ENCODE results near the gene KCNIP1.

GRCh38 chr5:170697031-170697430 lies 193.2 kb downstream of the KCNIP1 start:
- TF ChIP-seq POLR2A (IDR thresholded peaks at IDR 0.05) (no peak), POLR2AphosphoS5 (IDR thresholded peaks at IDR 0.05) (no peak)

All from transverse colon (tissue), 3 donors.